ENCODE data around the gene NCAPH2.

Gene NCAPH2

GRCh38 chr22:50544746-50545253, 36.8 kb downstream of the NCAPH2 start:
- no peak for TF ChIP-seq CTCF (IDR thresholded peaks at IDR 0.05; ENCODE audit: low read depth, low read length, missing control alignments)
- no peak for DNase-seq (ENCODE audit: low read depth)
- no peak overlapping the region for H3K4me3 ChIP-seq (ENCODE audit: low read depth, low read length)

GRCh38 chr22:50545522-50546325, 37.7 kb downstream of the NCAPH2 start, which contains the start of gene KLHDC7B:
KLHDC7B (plus strand) TSS chr22:50545899; CDS start chr22:50546244, 345 bp downstream.
- TF ChIP-seq CTCF (IDR thresholded peaks at IDR 0.05; ENCODE audit: low read depth, low read length, missing control alignments), result peak; percentile 31
- H3K4me3 ChIP-seq (ENCODE audit: low read depth, low read length), result no peak within 1 kb of the TSS
- DNase-seq (ENCODE audit: low read depth), result no peak

DNA sequence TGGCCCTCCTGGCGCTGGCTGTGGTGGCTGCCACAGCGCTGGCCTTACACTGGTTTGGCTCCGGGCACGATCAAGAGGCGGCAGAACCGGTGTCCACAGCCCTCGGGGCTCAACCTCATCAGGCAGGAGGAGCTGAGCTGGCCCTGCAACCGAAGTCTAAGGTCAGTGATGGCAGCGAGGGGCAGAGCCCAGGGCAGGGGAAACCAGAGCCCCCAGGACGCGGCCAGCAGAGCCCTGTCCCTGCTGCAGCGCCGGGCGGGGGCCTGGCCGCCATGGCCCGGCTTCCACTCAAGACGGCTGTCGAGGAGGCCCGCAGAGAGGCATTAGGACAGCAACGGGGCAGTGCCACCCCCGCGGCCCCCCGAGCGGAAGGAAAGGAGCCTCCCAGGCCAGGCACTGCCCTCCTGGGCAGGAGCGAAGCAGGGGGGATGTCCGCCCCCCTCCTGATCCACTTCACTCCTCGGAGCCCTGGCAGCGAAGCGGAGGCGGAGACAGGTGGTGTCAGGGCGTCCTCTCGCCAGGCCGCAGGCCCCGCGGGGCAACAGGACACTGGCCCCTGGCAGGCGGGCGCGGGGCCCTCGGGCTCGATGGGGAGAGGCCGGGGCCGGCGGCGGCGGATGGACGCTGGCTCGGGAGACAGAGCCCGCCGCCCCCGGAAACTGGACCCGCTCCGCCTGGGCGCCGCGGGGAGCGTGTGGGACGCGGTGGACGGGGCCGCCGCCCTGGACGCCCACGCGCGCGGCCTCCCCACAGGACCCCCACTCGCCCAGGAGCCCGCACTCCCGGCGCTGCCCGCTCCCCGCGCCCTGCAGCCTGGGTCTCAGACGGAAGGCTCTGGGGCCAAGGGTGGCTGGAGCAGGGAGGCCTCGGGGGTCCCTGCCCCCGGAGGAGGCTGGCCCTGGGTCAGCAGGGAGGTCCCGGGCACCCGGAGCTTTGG, 38.6 kb downstream of the NCAPH2 start:
- H3K4me3 ChIP-seq (ENCODE audit: low read depth, low read length), result no peak overlapping the region
- no peak for DNase-seq (ENCODE audit: low read depth)
- TF ChIP-seq CTCF (IDR thresholded peaks at IDR 0.05; ENCODE audit: low read depth, low read length, missing control alignments), result no peak

GRCh38 chr22:50547263-50547985, 39.4 kb downstream of the NCAPH2 start:
- no peak for TF ChIP-seq CTCF (IDR thresholded peaks at IDR 0.05; ENCODE audit: low read depth, low read length, missing control alignments)
- no peak for DNase-seq (ENCODE audit: low read depth)
- H3K4me3 ChIP-seq (ENCODE audit: low read depth, low read length), result no peak overlapping the region

GRCh38 chr22:50548040-50548920, 40.3 kb downstream of the NCAPH2 start:
- H3K4me3 ChIP-seq (ENCODE audit: low read depth, low read length), result peak overlapping the region; percentile 30
- DNase-seq (ENCODE audit: low read depth), result no peak
- TF ChIP-seq CTCF (IDR thresholded peaks at IDR 0.05; ENCODE audit: low read depth, low read length, missing control alignments), result peak; percentile 13
